Fibroblast of villous mesenchyme (primary cell): ENCODE results near the gene RIT2. TPM values are rescaled to one million over a fixed set of nuclear protein-coding genes. Genes with fewer than 3 reads are reported as not detected.

Experiments
- DNase-seq: peaks from one replicate; pipeline ENCODE4 v3.0.0-alpha.2; 2010; ENCODE audit warnings: low read depth
- H3K4me3 ChIP-seq: 2 replicates; pipeline ENCODE4 v1.5.1; 2011; ENCODE audit warnings: low read depth, mild to moderate bottlenecking, low read length
- CTCF ChIP-seq: IDR thresholded peaks from 2 replicates; pipeline ENCODE4 v1.5.1; 2012; ENCODE audit warnings: low read depth, mild to moderate bottlenecking, low read length; ENCODE audit not compliant: insufficient read depth
- total RNA-seq: library from RNA; depleted of rRNA; stranded (reverse); fragments of >200 nt; gene quantifications from 2 replicates; pipeline ENCODE4 v1.2.3, GENCODE V29; 2012

Gene RIT2
- total RNA-seq, 1 donor, result not detected

GRCh38 chr18:43022874-43023273, 92.6 kb downstream of the RIT2 start:
- H3K4me3 ChIP-seq, result no peak overlapping the region
- no peak for TF ChIP-seq CTCF
- DNase-seq, result no peak

- DNase-seq, result no peak
- TF ChIP-seq CTCF, result no peak
- no peak overlapping the region for H3K4me3 ChIP-seq
These were observed 97.9 kb downstream of the RIT2 start for GRCh38 chr18:43017622-43018021.

- no peak for DNase-seq
- H3K4me3 ChIP-seq, result no peak overlapping the region
- no peak for TF ChIP-seq CTCF
These were observed 102.0 kb downstream of the RIT2 start for GRCh38 chr18:43013486-43013885.

- no peak overlapping the region for H3K4me3 ChIP-seq
- TF ChIP-seq CTCF, result no peak
- DNase-seq, result no peak
These were observed 102.5 kb downstream of the RIT2 start for GRCh38 chr18:43012951-43013350.

GRCh38 chr18:43010611-43011010, 104.9 kb downstream of the RIT2 start:
- no peak for DNase-seq
- no peak overlapping the region for H3K4me3 ChIP-seq
- TF ChIP-seq CTCF, result no peak

GRCh38 chr18:43009674-43010073, 105.8 kb downstream of the RIT2 start:
- no peak overlapping the region for H3K4me3 ChIP-seq
- no peak for TF ChIP-seq CTCF
- DNase-seq, result no peak

GRCh38 chr18:43007365-43007764, 108.1 kb downstream of the RIT2 start:
- no peak overlapping the region for H3K4me3 ChIP-seq
- TF ChIP-seq CTCF, result no peak
- no peak for DNase-seq
